ENCODE results near the gene DNAH14. TPM values are rescaled to one million over a fixed set of nuclear protein-coding genes. Genes with fewer than 3 reads are reported as not detected.
"Not testable (repeated sequence)": the region's sequence is repeated elsewhere in the genome, so short reads cannot be mapped to it uniquely, and the experiment has no call there.

DNAH14 gene
- total and polyA plus RNA-seq, 2 donors (not counting 3 experiments of a cell fraction or from before 2014, with no cell fraction given) = 1.5 to 7.1 TPM

DNA sequence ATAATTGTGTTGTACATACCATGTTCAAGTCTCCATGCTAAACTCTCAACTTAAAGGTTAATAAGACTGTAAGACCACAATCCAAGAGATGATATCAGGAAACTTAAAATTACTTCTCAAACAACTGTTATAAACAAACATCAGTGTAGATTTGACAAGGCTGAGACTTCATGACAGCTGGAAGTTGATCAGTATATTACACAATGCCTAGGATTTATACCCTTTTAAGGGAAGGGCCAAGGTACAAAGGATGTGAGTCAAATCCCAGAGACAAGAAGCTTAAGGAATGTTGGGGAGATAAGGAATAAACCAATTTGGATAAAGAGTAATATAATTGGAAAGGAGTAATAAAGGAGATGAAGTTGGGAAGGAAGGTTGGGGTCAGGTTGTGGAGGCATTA, 399.6 kb downstream of the DNAH14 start:
- Histone ChIP-seq H3K9me1 (replicated peaks; ENCODE audit: control insufficient read depth, extremely low read depth, insufficient read depth, low read length) (no peaks in the 10 kb centered on the region), H3K36me3 (ENCODE audit: control insufficient read depth in 2 of 2, extremely low read depth in 1 of 2, insufficient read depth in 2 of 2, low read length in 2 of 2) (no peaks in the 10 kb centered on the region), H3K4me1 (ENCODE audit: control insufficient read depth, extremely low read depth, insufficient read depth, low read length) (no peaks in the 10 kb centered on the region), H3K27me3 (ENCODE audit: control insufficient read depth in 2 of 2, insufficient read depth in 2 of 2, low read length in 2 of 2) (no peaks in the 10 kb centered on the region), H2AFZ (ENCODE audit: low read depth, low read length) (no peak overlapping the region), H4K20me1 (replicated peaks; ENCODE audit: control insufficient read depth, extremely low read depth, insufficient read depth, low read length) (no peaks in the 10 kb centered on the region), H3K79me2 (ENCODE audit: control insufficient read depth, insufficient read depth, low read length) (no peaks in the 10 kb centered on the region), H3K4me3 (replicated peaks in 1 of 3; ENCODE audit: insufficient read depth in 1 of 3, low read depth in 1 of 3, low read length in 3 of 3) (no peak overlapping the region), H3K4me2 (ENCODE audit: insufficient read depth, low read length) (peak overlapping the region; percentile 38), H3K9me3 (replicated peaks; ENCODE audit: control insufficient read depth, insufficient read depth, low read length) (no peaks in the 10 kb centered on the region), H3K27ac (ENCODE audit: insufficient read depth, low read depth, low read length) (no peak overlapping the region), H3K9ac (replicated peaks; ENCODE audit: extremely low read depth, insufficient read depth, low read length) (no peak overlapping the region)
- FAIRE-seq = no peak
- CTCF ChIA-PET = interaction anchor here (1.9 to 4.4 kb wide), 2 partner anchors 10 to 14 kb away, joined by 6 to 29 read pairs; no protein-coding TSS in a partner anchor
- dilution Hi-C loops (cut with MboI; ENCODE audit: extremely low pct_ligation_motif_present, low sequenced_read_pairs) = no loop called here
- DNase-seq (ENCODE audit: low read depth, low spot score) = peak; percentile 33
- POLR2A ChIA-PET = no interaction called here
- no TSS peak for BruUV-seq (replicated peaks)
- TF ChIP-seq MYC (IDR thresholded peaks at IDR 0.05; ENCODE audit: low read depth, low read length) (no peak), FOS (IDR thresholded peaks at IDR 0.05; ENCODE audit: borderline replicate concordance, insufficient read depth, low read length) (peak; percentile 19), POLR2A (IDR thresholded peaks at IDR 0.05; ENCODE audit: low read depth, low read length) (no peak), GATA2 (IDR thresholded peaks at IDR 0.05; ENCODE audit: insufficient read depth, insufficient read length, low read depth, low read length) (peak; percentile 29), POLR2AphosphoS5 (IDR thresholded peaks at IDR 0.05; ENCODE audit: insufficient read depth, low read depth, low read length) (no peak)
- TF ChIP-seq, protein P1, sequence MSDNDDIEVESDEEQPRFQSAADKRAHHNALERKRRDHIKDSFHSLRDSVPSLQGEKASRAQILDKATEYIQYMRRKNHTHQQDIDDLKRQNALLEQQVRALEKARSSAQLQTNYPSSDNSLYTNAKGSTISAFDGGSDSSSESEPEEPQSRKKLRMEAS (IDR thresholded peaks at IDR 0.05; ENCODE audit: insufficient read depth, insufficient read length) = no peak
- intact Hi-C loops (cut with micrococcal nuclease) = loop anchor here (10.0 kb wide), 1 partner anchor 646 kb away; no protein-coding TSS in a partner anchor

DNA sequence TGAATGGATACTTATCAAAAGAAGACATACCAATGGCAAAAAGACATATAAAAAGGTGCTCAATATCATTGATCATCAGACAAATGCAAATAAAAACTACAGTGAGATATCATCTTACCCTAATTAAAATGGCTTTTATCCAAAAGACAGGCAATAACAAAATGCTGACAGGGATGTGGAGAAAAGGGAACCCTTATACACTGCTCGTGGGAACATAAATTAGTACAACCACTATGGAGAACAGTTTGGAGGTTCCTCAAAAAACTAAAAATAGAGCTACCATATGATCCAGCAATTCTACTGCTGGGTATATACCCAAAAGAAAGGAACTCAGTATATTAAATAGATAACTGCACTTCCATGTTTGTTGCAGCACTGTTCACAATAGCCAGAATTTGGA, 400.5 kb downstream of the DNAH14 start:
- intact Hi-C loops (cut with micrococcal nuclease) = loop anchor here (10.0 kb wide), 1 partner anchor 645 kb away; no protein-coding TSS in a partner anchor
- DNase-seq (ENCODE audit: low read depth, low spot score); H3K79me2 ChIP-seq (ENCODE audit: control insufficient read depth, insufficient read depth, low read length); H4K20me1 ChIP-seq (replicated peaks; ENCODE audit: control insufficient read depth, extremely low read depth, insufficient read depth, low read length); BruUV-seq (replicated peaks); H3K9me3 ChIP-seq (replicated peaks; ENCODE audit: control insufficient read depth, insufficient read depth, low read length); H3K4me3 ChIP-seq (replicated peaks in 1 of 3; ENCODE audit: insufficient read depth in 1 of 3, low read depth in 1 of 3, low read length in 3 of 3); H3K27ac ChIP-seq (ENCODE audit: insufficient read depth, low read depth, low read length); H3K9me1 ChIP-seq (replicated peaks; ENCODE audit: control insufficient read depth, extremely low read depth, insufficient read depth, low read length); dilution Hi-C loops (cut with MboI; ENCODE audit: extremely low pct_ligation_motif_present, low sequenced_read_pairs); H3K4me1 ChIP-seq (ENCODE audit: control insufficient read depth, extremely low read depth, insufficient read depth, low read length); H2AFZ ChIP-seq (ENCODE audit: low read depth, low read length); H3K36me3 ChIP-seq (ENCODE audit: control insufficient read depth in 2 of 2, extremely low read depth in 1 of 2, insufficient read depth in 2 of 2, low read length in 2 of 2); H3K27me3 ChIP-seq (ENCODE audit: control insufficient read depth in 2 of 2, insufficient read depth in 2 of 2, low read length in 2 of 2); H3K9ac ChIP-seq (replicated peaks; ENCODE audit: extremely low read depth, insufficient read depth, low read length); POLR2A ChIA-PET; FAIRE-seq; H3K4me2 ChIP-seq (ENCODE audit: insufficient read depth, low read length): not testable (repeated sequence)
- CTCF ChIA-PET = interaction anchor here (4.4 kb wide), 1 partner anchor 11 kb away, joined by 29 read pairs; no protein-coding TSS in a partner anchor

Measured in endothelial cell of umbilical vein (primary cell).